ENCODE measurements around the gene STK24.
A peak's percentile ranks its signal among the peaks of the same experiment; 100 is the strongest.

DNA sequence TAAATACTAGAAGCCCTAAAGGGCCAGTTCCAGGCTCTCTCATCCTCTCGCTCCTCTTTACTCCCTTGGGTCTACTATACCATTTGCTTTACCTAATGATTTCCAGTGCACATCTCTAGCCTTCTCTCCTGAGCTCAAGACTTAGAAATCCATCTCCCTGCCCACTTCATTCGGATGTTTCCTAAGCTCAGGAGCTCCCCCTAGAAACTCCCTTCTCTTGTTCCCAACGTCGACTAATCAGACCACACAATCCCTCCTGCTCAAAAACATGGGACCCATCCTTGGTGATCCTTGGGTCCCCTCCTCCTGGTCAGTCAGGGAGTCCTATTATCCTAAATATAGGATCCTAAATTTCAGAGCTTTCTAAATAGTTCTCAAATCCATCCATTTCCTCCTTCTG is 21.1 kb upstream of the STK24 start:
- TF ChIP-seq BRCA1 (IDR thresholded peaks at IDR 0.05; ENCODE audit: low read depth, low read length) (no peak), POLR2AphosphoS5 (IDR thresholded peaks at IDR 0.05; ENCODE audit: low read depth, low read length) (no peak), ASH2L (IDR thresholded peaks at IDR 0.05; ENCODE audit: low read length) (no peak), TBP (IDR thresholded peaks at IDR 0.05; ENCODE audit: low read depth, low read length) (no peak), GABPA (IDR thresholded peaks at IDR 0.05; ENCODE audit: borderline replicate concordance, insufficient read depth, low read length) (no peak), EZH2 (IDR thresholded peaks at IDR 0.05; ENCODE audit: low read depth, low read length, severe bottlenecking) (no peak)
- TF ChIP-seq, protein P1, sequence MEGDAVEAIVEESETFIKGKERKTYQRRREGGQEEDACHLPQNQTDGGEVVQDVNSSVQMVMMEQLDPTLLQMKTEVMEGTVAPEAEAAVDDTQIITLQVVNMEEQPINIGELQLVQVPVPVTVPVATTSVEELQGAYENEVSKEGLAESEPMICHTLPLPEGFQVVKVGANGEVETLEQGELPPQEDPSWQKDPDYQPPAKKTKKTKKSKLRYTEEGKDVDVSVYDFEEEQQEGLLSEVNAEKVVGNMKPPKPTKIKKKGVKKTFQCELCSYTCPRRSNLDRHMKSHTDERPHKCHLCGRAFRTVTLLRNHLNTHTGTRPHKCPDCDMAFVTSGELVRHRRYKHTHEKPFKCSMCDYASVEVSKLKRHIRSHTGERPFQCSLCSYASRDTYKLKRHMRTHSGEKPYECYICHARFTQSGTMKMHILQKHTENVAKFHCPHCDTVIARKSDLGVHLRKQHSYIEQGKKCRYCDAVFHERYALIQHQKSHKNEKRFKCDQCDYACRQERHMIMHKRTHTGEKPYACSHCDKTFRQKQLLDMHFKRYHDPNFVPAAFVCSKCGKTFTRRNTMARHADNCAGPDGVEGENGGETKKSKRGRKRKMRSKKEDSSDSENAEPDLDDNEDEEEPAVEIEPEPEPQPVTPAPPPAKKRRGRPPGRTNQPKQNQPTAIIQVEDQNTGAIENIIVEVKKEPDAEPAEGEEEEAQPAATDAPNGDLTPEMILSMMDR (IDR thresholded peaks at IDR 0.05; ENCODE audit: control extremely low read depth in 1 of 3, insufficient read depth in 1 of 3, low read depth in 1 of 3, low read length in 3 of 3), result peak in 2 of 3 experiments; percentile 41 to 57; a peak in 2 of 4 replicates
- TF ChIP-seq, protein P2, sequence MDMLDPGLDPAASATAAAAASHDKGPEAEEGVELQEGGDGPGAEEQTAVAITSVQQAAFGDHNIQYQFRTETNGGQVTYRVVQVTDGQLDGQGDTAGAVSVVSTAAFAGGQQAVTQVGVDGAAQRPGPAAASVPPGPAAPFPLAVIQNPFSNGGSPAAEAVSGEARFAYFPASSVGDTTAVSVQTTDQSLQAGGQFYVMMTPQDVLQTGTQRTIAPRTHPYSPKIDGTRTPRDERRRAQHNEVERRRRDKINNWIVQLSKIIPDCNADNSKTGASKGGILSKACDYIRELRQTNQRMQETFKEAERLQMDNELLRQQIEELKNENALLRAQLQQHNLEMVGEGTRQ (IDR thresholded peaks at IDR 0.05; ENCODE audit: low read length), result no peak
- TF ChIP-seq, protein P3, sequence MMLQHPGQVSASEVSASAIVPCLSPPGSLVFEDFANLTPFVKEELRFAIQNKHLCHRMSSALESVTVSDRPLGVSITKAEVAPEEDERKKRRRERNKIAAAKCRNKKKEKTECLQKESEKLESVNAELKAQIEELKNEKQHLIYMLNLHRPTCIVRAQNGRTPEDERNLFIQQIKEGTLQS (IDR thresholded peaks at IDR 0.05; ENCODE audit: insufficient read depth, low read depth, low read length), result no peak
